ENCODE results near the gene ATP12A.

GRCh38 chr13:24675806-24676570 is 4.2 kb upstream of the ATP12A start:
- TF ChIP-seq CTCF (IDR thresholded peaks at IDR 0.05) (no peak), POLR2A (IDR thresholded peaks at IDR 0.05) (no peak)

All from body of pancreas (tissue), 4 donors.